Measurements from ENCODE around the gene MST1.
A peak's percentile ranks its signal among the peaks of the same experiment; 100 is the strongest.

The MST1 gene

GRCh38 chr3:49705390-49705960, 16.2 kb upstream of the MST1 start:
- H3K9me3 Mint-ChIP-seq: no peaks in the 10 kb centered on the region
- peaks cover 15% of the 10 kb centered on the region for H3K36me3 Mint-ChIP-seq (ENCODE audit: low read depth)

GRCh38 chr3:49704629-49705028, 15.4 kb upstream of the MST1 start:
- no peak for TF ChIP-seq CTCF (IDR thresholded peaks at IDR 0.05; ENCODE audit: unreplicated experiment in 3 of 3)
- H3K4me3 Mint-ChIP-seq: no peak overlapping the region
- H3K36me3 Mint-ChIP-seq (ENCODE audit: low read depth): peaks cover 11% of the 10 kb centered on the region
- H3K4me1 Mint-ChIP-seq: no peaks in the 10 kb centered on the region
- no peaks in the 10 kb centered on the region for H3K9me3 Mint-ChIP-seq
- no peaks in the 10 kb centered on the region for H3K27me3 Mint-ChIP-seq (ENCODE audit: low read depth)
- H3K27ac Mint-ChIP-seq: no peak overlapping the region

More at GRCh38 chr3:49705390-49705960, 16.2 kb upstream of the MST1 start:
- no peak for TF ChIP-seq CTCF (IDR thresholded peaks at IDR 0.05; ENCODE audit: unreplicated experiment in 3 of 3)
- no peaks in the 10 kb centered on the region for H3K27me3 Mint-ChIP-seq (ENCODE audit: low read depth)
- H3K4me1 Mint-ChIP-seq: no peaks in the 10 kb centered on the region
- no peak overlapping the region for H3K4me3 Mint-ChIP-seq
- H3K27ac Mint-ChIP-seq: no peak overlapping the region

GRCh38 chr3:49703956-49704355, 14.7 kb upstream of the MST1 start:
- no peaks in the 10 kb centered on the region for H3K27me3 Mint-ChIP-seq (ENCODE audit: low read depth)
- peaks cover 11% of the 10 kb centered on the region for H3K36me3 Mint-ChIP-seq (ENCODE audit: low read depth)
- no peak for TF ChIP-seq CTCF (IDR thresholded peaks at IDR 0.05; ENCODE audit: unreplicated experiment in 3 of 3)
- no peaks in the 10 kb centered on the region for H3K9me3 Mint-ChIP-seq
- H3K27ac Mint-ChIP-seq: no peak overlapping the region
- H3K4me3 Mint-ChIP-seq: no peak overlapping the region
- H3K4me1 Mint-ChIP-seq: no peaks in the 10 kb centered on the region

- H3K9me3 Mint-ChIP-seq: no peaks in the 10 kb centered on the region
Measured at GRCh38 chr3:49703443-49703927, 14.2 kb upstream of the MST1 start.

GRCh38 chr3:49702672-49703071, 13.4 kb upstream of the MST1 start:
- Mint-ChIP-seq H3K4me1 (no peaks in the 10 kb centered on the region), H3K4me3 (no peak overlapping the region), H3K36me3 (ENCODE audit: low read depth) (peaks cover 5% of the 10 kb centered on the region), H3K27ac (no peak overlapping the region), H3K9me3 (no peaks in the 10 kb centered on the region), H3K27me3 (ENCODE audit: low read depth) (no peaks in the 10 kb centered on the region)
- TF ChIP-seq CTCF (IDR thresholded peaks at IDR 0.05; ENCODE audit: unreplicated experiment in 3 of 3): no peak

More at GRCh38 chr3:49703443-49703927, 14.2 kb upstream of the MST1 start:
- H3K27ac Mint-ChIP-seq: no peak overlapping the region
- TF ChIP-seq CTCF (IDR thresholded peaks at IDR 0.05; ENCODE audit: unreplicated experiment in 3 of 3): peak; percentile 66 to 73 (median 72)
- H3K27me3 Mint-ChIP-seq (ENCODE audit: low read depth): no peaks in the 10 kb centered on the region
- no peak overlapping the region for H3K4me3 Mint-ChIP-seq
- H3K36me3 Mint-ChIP-seq (ENCODE audit: low read depth): peaks cover 10% of the 10 kb centered on the region
- no peaks in the 10 kb centered on the region for H3K4me1 Mint-ChIP-seq

Data from nephron (organoid).